SK-N-MC (cell line): ENCODE data around the gene VWA1.

Source experiments
- DNase-seq: peaks from one replicate; pipeline ENCODE4 v3.0.0-alpha.2; 2011; ENCODE audit warnings: low read depth, low spot score
- H3K27ac ChIP-seq: fragments of 200-600 bp; sonication (generic); 2 replicates; pipeline ENCODE4 v1.5.1; 2016; ENCODE audit warnings: mixed run types
- H3K36me3 ChIP-seq: fragments of 200-600 bp; sonication (generic); 2 replicates; pipeline ENCODE4 v1.6.1; 2017; ENCODE audit warnings: antibody characterized with exemption, low read length, mixed read lengths; ENCODE audit not compliant: insufficient read depth
- H3K4me3 ChIP-seq: fragments of 200-600 bp; sonication (generic); 2 replicates; pipeline ENCODE4 v1.5.1; 2016
- H3K9ac ChIP-seq: fragments of 200-600 bp; sonication (generic); 2 replicates; pipeline ENCODE4 v1.8.0; 2017; ENCODE audit warnings: mixed run types, mixed read lengths; ENCODE audit not compliant: insufficient read length
- H3K9me3 ChIP-seq: fragments of 200-600 bp; sonication (generic); 2 replicates; pipeline ENCODE4 v1.6.1; 2017; ENCODE audit warnings: low read depth, mild to moderate bottlenecking, antibody characterized with exemption, low read length, moderate library complexity, mixed read lengths
- EZH2 ChIP-seq: fragments of 200-600 bp; sonication (generic); IDR thresholded peaks from one replicate; pipeline ENCODE4 v1.6.1; 2017; ENCODE audit warnings: antibody characterized with exemption
- FOXP2 ChIP-seq: optimal IDR thresholded peaks from 2 replicates; pipeline ENCODE3; 2011; ENCODE audit warnings: mild to moderate bottlenecking, moderate library complexity; ENCODE audit not compliant: insufficient read depth; ENCODE audit errors: extremely low read length, control extremely low read depth
- POLR2AphosphoS5 ChIP-seq: IDR thresholded peaks from 2 replicates; pipeline ENCODE4 v1.6.1; 2012; ENCODE audit warnings: mild to moderate bottlenecking, low read depth, low read length, borderline replicate concordance

Gene VWA1

GRCh38 chr1:1393428-1393827 is 42.1 kb upstream of the VWA1 start:
- DNase-seq = no peak
- Histone ChIP-seq H3K27ac (no peak overlapping the region), H3K9ac (no peak overlapping the region), H3K36me3 (peaks cover 90% of the 10 kb centered on the region), H3K4me3 (no peak overlapping the region), H3K9me3 (no peaks in the 10 kb centered on the region)
- TF ChIP-seq POLR2AphosphoS5 (no peak), FOXP2 (no peak), EZH2 (no peak)

DNA sequence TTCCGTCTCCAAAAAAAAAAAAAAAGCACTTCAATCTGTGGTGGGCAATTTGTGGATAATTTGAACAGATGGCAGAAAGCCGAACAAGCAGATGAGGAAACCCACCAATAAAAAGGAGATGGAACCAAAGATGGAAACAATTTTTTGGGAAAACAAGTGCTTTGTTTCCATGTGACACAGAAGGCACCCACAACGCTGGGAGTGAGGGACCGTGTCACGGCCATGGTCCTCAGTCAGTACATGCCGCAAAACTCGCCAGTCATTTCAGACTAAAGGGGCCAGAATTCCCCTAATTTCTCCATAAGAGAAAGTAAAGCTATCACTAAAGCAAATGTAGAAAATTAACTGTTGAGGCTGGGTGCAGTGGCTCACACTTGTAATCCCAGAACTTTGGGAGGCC is 41.4 kb upstream of the VWA1 start:
- H3K36me3 ChIP-seq = peaks cover 83% of the 10 kb centered on the region
- H3K27ac ChIP-seq = no peak overlapping the region
- H3K4me3 ChIP-seq = no peak overlapping the region
- TF ChIP-seq EZH2 (no peak), POLR2AphosphoS5 (no peak), FOXP2 (no peak)
- no peak overlapping the region for H3K9ac ChIP-seq
- no peak for DNase-seq
- H3K9me3 ChIP-seq = no peaks in the 10 kb centered on the region

GRCh38 chr1:1395166-1395565 is 40.3 kb upstream of the VWA1 start:
- peaks cover 72% of the 10 kb centered on the region for H3K36me3 ChIP-seq

DNA sequence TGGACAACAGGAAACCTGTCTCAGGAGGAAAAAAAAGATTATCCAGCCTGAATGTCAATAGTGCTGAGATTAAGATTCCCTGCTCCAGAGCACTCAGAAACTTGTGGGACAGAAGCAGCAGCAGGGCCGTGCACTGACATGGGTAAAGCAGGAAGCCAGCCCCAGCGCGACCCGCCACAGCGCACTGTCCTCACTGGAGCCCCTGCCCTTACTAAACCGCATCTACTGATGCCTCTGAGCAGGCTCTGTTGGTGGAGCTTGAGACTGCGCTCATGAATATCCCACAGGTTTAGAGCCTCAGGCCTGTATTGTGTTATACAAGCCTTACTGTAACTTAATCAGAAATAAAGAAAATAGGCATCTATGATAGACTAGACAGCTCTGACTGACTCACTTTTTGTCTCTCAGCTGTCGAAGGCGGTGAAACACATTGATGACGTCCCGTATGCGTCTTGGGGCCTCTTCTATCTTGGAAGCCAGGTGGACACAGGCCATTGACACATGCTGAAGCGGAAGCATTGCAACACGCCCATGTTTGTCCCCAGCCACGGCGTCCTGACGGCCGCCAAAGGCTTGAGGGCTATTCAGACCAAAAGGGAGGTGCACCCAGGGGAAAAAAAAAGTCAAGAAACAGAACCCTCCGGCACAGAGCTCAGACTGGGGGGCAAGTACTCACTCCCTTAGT is 37.5 kb upstream of the VWA1 start:
- Histone ChIP-seq H3K9me3 (no peaks in the 10 kb centered on the region), H3K27ac (peak overlapping the region; percentile 62; the same call in 1 of the 2 replicates), H3K36me3 (peaks cover 65% of the 10 kb centered on the region), H3K9ac (peak overlapping the region; percentile 93), H3K4me3 (peak overlapping the region; percentile 93)
- TF ChIP-seq FOXP2 (no peak), POLR2AphosphoS5 (no peak), EZH2 (no peak)
- DNase-seq = no peak

More at GRCh38 chr1:1395166-1395565, 40.3 kb upstream of the VWA1 start:
- no peak overlapping the region for H3K4me3 ChIP-seq
- no peaks in the 10 kb centered on the region for H3K9me3 ChIP-seq
- DNase-seq = no peak
- H3K9ac ChIP-seq = no peak overlapping the region
- TF ChIP-seq EZH2 (no peak), POLR2AphosphoS5 (no peak), FOXP2 (no peak)
- no peak overlapping the region for H3K27ac ChIP-seq

DNA sequence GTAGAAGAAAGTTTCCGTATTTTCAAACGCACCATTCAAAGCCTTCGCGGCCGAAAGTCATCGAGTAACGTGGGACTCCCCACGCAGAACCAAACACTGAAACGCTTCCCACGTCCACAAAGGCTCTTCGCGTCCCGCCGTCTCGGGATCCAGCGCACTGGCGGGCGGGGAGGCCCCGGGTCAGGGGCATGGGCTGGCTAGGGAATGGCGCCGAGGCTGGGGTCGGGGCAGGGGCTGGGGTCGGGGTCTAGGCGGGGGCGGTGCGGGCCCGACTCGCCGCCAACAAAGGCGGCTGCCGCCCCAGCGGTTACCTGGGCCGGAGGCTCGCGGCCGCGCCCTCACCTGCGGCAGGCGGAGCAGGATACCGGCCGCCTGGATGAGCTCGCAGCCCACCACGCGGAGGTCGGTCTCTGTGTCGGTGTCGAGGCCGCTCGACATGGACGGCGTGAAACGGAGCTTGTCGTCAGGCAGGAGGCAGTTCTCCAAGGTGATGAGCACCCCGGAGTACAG is 36.8 kb upstream of the VWA1 start:
- no peak for TF ChIP-seq POLR2AphosphoS5
- no peak for TF ChIP-seq EZH2
- TF ChIP-seq FOXP2 = no peak
- H3K27ac ChIP-seq = peak overlapping the region; percentile 62

GRCh38 chr1:1399187-1399871 is 36.2 kb upstream of the VWA1 start, which contains the start of gene CCNL2:
TSS of gene CCNL2 (minus strand) at chr1:1399335. CDS start at chr1:1399306, 29 bp downstream.
- DNase-seq = peak; percentile 78
- Histone ChIP-seq H3K4me3 (peak within 1 kb of the TSS; percentile 93), H3K9ac (peak within 1 kb of the TSS; percentile 93), H3K36me3 (peaks cover 56% of the 10 kb centered on the region), H3K9me3 (no peaks in the 10 kb centered on the region), H3K27ac (peak within 1 kb of the TSS; percentile 62)
- TF ChIP-seq POLR2AphosphoS5 (peak; percentile 85), FOXP2 (no peak)

More for the DNA sequence above, 36.8 kb upstream of the VWA1 start:
- no peak for DNase-seq
- H3K9ac ChIP-seq = peak overlapping the region; percentile 93
- peaks cover 60% of the 10 kb centered on the region for H3K36me3 ChIP-seq
- H3K4me3 ChIP-seq = peak overlapping the region; percentile 93
- no peaks in the 10 kb centered on the region for H3K9me3 ChIP-seq

GRCh38 chr1:1399872-1400575 is 35.5 kb upstream of the VWA1 start:
- Histone ChIP-seq H3K27ac (peak overlapping the region; percentile 44), H3K9ac (peak overlapping the region; percentile 92), H3K4me3 (peak overlapping the region; percentile 93), H3K9me3 (no peaks in the 10 kb centered on the region), H3K36me3 (peaks cover 56% of the 10 kb centered on the region)
- DNase-seq = no peak
- TF ChIP-seq EZH2 (no peak), FOXP2 (no peak), POLR2AphosphoS5 (no peak)
